Pancreas (tissue), 10 donors: ENCODE measurements around the gene TAF15. TPM values are rescaled to one million over a fixed set of nuclear protein-coding genes. Genes with fewer than 3 reads are reported as not detected.

Experiments
- ATAC-seq, 4 donors: fragments of 200-7000 bp; cut with Tn5 transposase; one replicate each; pipeline versions ENCODE4 v1.8.0 to v1.9.1; 2020; ENCODE audit warnings: mild to moderate bottlenecking in 4 of 4, moderate library complexity in 4 of 4
- DNase-seq, 6 donors: peaks; one replicate each; pipeline ENCODE4 v3.0.0-alpha.2; 2020
- FAIRE-seq: peaks from 2 replicates; lab custom pipeline; 2012; peaks lifted over from hg19 to GRCh38; lab: Jason Lieb, UNC
- H3K27ac ChIP-seq, 4 donors: fragments of 200-600 bp; sonication (generic); 1 replicate in 3 of 4; 2 replicates in 1 of 4; pipeline versions ENCODE4 v1.5.0 to v1.8.0; 2020
- H3K27me3 ChIP-seq, 4 donors: fragments of 200-600 bp; one replicate each; pipeline ENCODE4 v1.8.0; 2021
- H3K36me3 ChIP-seq, 3 donors: fragments of 200-600 bp; sonication (generic) in 1 of 3; one replicate each; pipeline versions ENCODE4 v1.5.0 to v1.8.0; 2020 to 2021
- H3K4me1 ChIP-seq, 3 donors: fragments of 200-600 bp; one replicate each; pipeline ENCODE4 v1.8.0; 2021
- H3K4me3 ChIP-seq, 4 donors: fragments of 200-600 bp; sonication (generic) in 2 of 4; one replicate each; pipeline versions ENCODE4 v1.5.0 to v1.8.0; 2020 to 2021
- H3K9me3 ChIP-seq, 4 donors: fragments of 200-600 bp; one replicate each; pipeline ENCODE4 v1.8.0; 2021
- CTCF ChIP-seq, 4 donors: fragments of 200-600 bp; sonication (generic) in 3 of 4; IDR thresholded peaks; one replicate each; pipeline versions ENCODE4 v1.5.0 to v1.8.0; 2021; ENCODE audit warnings: antibody characterized with exemption in 4 of 4
- WGBS, 2 donors: extraction: QIAGEN DNeasy Blood & Tissue Kit; methylation state at CpG; one replicate each; pipeline ENCODE4 v1.1.7; 2013; 5-methylcytosine and 5-hydroxymethylcytosine counted together
- intact Hi-C, 3 donors: fragments of 100-400 bp; cut with DNase I; formaldehyde crosslinking; loops; one replicate each; pipeline versions ENCODE4 v1.11.1 to v1.14.2; 2022
- polyA plus RNA-seq, 2 donors: library from polyadenylated mRNA; stranded (reverse); fragments of 200-250 nt; gene quantifications; one replicate each; pipeline ENCODE4 v1.2.3, GENCODE V29; 2013
- total RNA-seq, 6 donors: library from RNA; stranded (reverse); fragmentation: NEBNext Ultra II Directional in 4 of 6; extraction: Animal tissue kit (Norgen Biotek cat#: 25700) in 4 of 6; gene quantifications; one replicate each; pipeline versions ENCODE4 v1.2.1 to v1.2.4, GENCODE V29; 2021 to 2023
- donor health status: healthy with polysubstance abuse.
- donor health status: DM: no; HTN: no; CAD: no; lungs with moderate emphysema.
- donor health status: DM: no; HTN: no; CAD: no.
- donor health status: control.
- donor health status: control.
- donor health status: Bipolar disorder and iron deficiency.
- donor health status: DM: yes; HTN: yes; CAD: no.
- donor health status: DM: no; HTN: no; CAD: no.
- donor health status: DM: no; HTN: no; CAD: no.
- donor health status: DM: yes; HTN: yes; CAD: no.

Gene TAF15
- total and polyA plus RNA-seq, 8 donors = 62.9 to 88.1 (median 73.9) TPM

GRCh38 chr17:35773679-35774425 lies 35.4 kb upstream of the TAF15 start:
- no peak for DNase-seq
- intact Hi-C loops = no loop called here
- TF ChIP-seq CTCF (IDR thresholded peaks at IDR 0.05) = no peak
- Histone ChIP-seq H3K27me3 (no peaks in the 10 kb centered on the region), H3K27ac (no peak overlapping the region), H3K36me3 (no peaks in the 10 kb centered on the region), H3K4me3 (no peak overlapping the region), H3K4me1 (no peaks in the 10 kb centered on the region), H3K9me3 (no peaks in the 10 kb centered on the region)
- 82 to 89% methylated on average over 10 of the region's 10 CpGs for WGBS, 2 donors
- peak in 2 of 4 donors; percentile 7 to 12 for ATAC-seq
- no peak for FAIRE-seq

GRCh38 chr17:35774499-35774898 lies 34.8 kb upstream of the TAF15 start:
- no peak for FAIRE-seq
- no peaks in the 10 kb centered on the region for H3K4me1 ChIP-seq
- H3K27ac ChIP-seq = no peak overlapping the region
- peak in 3 of 4 donors; percentile 52 to 75 (median 60) for ATAC-seq
- no peak for TF ChIP-seq CTCF (IDR thresholded peaks at IDR 0.05)
- no peaks in the 10 kb centered on the region for H3K9me3 ChIP-seq
- H3K27me3 ChIP-seq = no peaks in the 10 kb centered on the region
- intact Hi-C loops = no loop called here
- no peak overlapping the region for H3K4me3 ChIP-seq
- H3K36me3 ChIP-seq = no peaks in the 10 kb centered on the region
- DNase-seq = peak in 2 of 6 donors; percentile 52 to 64
- 45 to 52% methylated on average over 5 of the region's 5 CpGs for WGBS, 2 donors

- H3K9me3 ChIP-seq = no peaks in the 10 kb centered on the region
- H3K4me3 ChIP-seq = no peak overlapping the region
- intact Hi-C loops = no loop called here
- DNase-seq = peak in 1 of 6 donors; percentile 49
- no peaks in the 10 kb centered on the region for H3K27me3 ChIP-seq
- H3K36me3 ChIP-seq = no peaks in the 10 kb centered on the region
- no peak for FAIRE-seq
- no peak for TF ChIP-seq CTCF (IDR thresholded peaks at IDR 0.05)
- H3K27ac ChIP-seq = no peak overlapping the region
- 76 to 82% methylated on average over 5 of the region's 5 CpGs for WGBS, 2 donors
- no peak for ATAC-seq
- no peaks in the 10 kb centered on the region for H3K4me1 ChIP-seq
These were observed 34.2 kb upstream of the TAF15 start for GRCh38 chr17:35775039-35775438.

GRCh38 chr17:35775583-35775982 lies 33.7 kb upstream of the TAF15 start:
- Histone ChIP-seq H3K9me3 (no peaks in the 10 kb centered on the region), H3K36me3 (no peaks in the 10 kb centered on the region), H3K27me3 (no peaks in the 10 kb centered on the region), H3K27ac (no peak overlapping the region), H3K4me3 (no peak overlapping the region), H3K4me1 (no peaks in the 10 kb centered on the region)
- TF ChIP-seq CTCF (IDR thresholded peaks at IDR 0.05) = no peak
- no peak for ATAC-seq
- WGBS, 2 donors = 64 to 74% methylated on average over 6 of the region's 6 CpGs
- intact Hi-C loops = no loop called here
- DNase-seq = no peak
- FAIRE-seq = no peak

GRCh38 chr17:35778641-35779196 lies 30.6 kb upstream of the TAF15 start:
- Histone ChIP-seq H3K4me1 (peaks cover 1 to 14% (median 4%) of the 10 kb centered on the region in 3 donors), H3K9me3 (no peaks in the 10 kb centered on the region), H3K36me3 (no peaks in the 10 kb centered on the region), H3K4me3 (no peak overlapping the region), H3K27ac (no peak overlapping the region), H3K27me3 (no peaks in the 10 kb centered on the region)
- intact Hi-C loops = no loop called here
- TF ChIP-seq CTCF (IDR thresholded peaks at IDR 0.05) = no peak
- peak in 1 of 6 donors; percentile 44 for DNase-seq
- FAIRE-seq = no peak
- ATAC-seq = no peak
- 89% methylated on average over 16 of the region's 16 CpGs for WGBS, 2 donors
